Activated naive CD4-positive, alpha-beta T cell treated with anti-CD3 and anti-CD28 coated beads, Interleukin-2, amount 50 U/mL, for 24 hours (primary cell): ENCODE data around the gene CUX1.
"Not testable (repeated sequence)": the region's sequence is repeated elsewhere in the genome, so short reads cannot be mapped to it uniquely, and the experiment has no call there.

Source experiments
- H3K27ac Mint-ChIP-seq: one replicate; pipeline ENCODE4 v1.8.0; 2021; ENCODE audit warnings: mild to moderate bottlenecking, mixed read lengths
- H3K27me3 Mint-ChIP-seq: one replicate; pipeline ENCODE4 v1.8.0; 2021; ENCODE audit warnings: mixed read lengths
- H3K36me3 Mint-ChIP-seq: one replicate; pipeline ENCODE4 v1.8.0; 2021; ENCODE audit warnings: mixed read lengths
- H3K4me1 Mint-ChIP-seq: one replicate; pipeline ENCODE4 v1.8.0; 2021; ENCODE audit warnings: mixed read lengths
- H3K4me3 Mint-ChIP-seq: one replicate; pipeline ENCODE4 v1.8.0; 2021; ENCODE audit warnings: mild to moderate bottlenecking, mixed read lengths
- H3K9me3 Mint-ChIP-seq: one replicate; pipeline ENCODE4 v1.8.0; 2021; ENCODE audit warnings: mixed read lengths

CUX1 gene

DNA sequence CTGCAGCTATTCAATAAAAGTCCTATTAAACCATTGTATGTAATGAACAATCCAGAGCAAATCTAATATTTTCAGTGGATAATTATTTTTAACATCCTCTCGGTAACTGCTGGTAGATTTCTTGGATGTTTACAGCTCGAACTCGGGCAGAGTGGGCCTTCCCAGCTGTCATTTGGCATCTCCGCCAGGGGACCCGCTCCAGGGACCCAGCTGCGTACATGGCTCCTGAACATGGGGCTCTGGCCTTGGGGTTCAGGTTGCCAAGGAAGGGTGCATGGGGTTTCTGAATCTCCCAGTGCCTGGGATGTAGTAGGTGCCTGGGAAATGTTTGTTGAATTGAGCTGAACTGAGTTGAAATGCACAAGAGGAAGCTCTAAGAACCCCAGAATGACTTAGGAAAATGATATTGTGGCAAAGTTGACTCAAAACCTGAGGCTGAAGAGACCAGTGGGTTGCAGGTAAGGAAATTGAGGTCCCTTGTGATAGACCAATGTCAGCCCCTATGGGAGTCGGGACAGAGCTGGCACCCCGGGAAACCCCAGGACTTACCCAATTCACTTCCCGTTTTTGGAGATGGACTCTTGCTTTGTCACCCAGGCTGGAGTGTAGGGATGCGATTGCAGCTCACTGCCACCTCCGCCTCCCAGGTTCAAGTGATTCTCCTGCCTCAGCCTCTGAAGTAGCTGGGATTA is 228.4 kb downstream of the CUX1 start:
- Mint-ChIP-seq H3K36me3 (peaks cover 7% of the 10 kb centered on the region), H3K9me3 (no peaks in the 10 kb centered on the region), H3K27ac (no peak overlapping the region), H3K27me3 (no peaks in the 10 kb centered on the region), H3K4me1 (peaks cover 9% of the 10 kb centered on the region), H3K4me3 (no peak overlapping the region)

DNA sequence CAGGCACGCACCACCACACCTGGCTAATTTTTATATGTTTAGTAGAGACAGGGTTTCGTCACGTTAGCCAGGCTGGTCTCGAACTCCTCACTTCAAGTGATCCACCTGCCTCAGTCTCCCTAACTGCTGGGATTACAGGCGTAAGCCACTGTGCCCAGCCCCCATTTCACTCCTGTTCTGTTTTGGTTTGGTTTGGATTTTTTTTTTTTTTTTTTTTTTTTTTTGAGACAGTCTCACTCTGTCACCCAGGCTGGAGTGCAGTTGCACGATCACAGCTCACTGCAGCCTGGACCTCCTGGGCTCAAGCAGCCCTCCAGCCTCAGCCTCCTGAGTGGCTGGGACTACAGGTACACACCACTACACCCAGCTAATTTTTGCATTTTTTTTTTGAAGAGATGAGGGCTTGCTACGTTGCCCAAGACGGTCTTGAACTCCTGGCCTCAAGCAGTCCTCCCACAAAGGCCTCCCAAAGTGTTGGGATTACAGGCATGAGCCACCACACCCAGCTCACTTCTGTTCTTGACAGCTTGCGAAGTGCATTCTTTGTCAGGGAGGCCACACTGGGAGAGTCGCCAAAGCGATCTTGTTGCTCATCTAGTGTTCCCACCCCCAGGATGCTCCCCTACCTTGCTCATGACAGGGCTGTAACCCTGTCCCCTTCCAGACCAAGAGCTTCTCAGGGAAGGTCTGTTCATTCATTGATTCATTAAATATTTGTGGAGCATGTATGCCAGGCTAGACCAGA is 229.1 kb downstream of the CUX1 start:
- H3K4me1 Mint-ChIP-seq: peaks cover 9% of the 10 kb centered on the region

DNA sequence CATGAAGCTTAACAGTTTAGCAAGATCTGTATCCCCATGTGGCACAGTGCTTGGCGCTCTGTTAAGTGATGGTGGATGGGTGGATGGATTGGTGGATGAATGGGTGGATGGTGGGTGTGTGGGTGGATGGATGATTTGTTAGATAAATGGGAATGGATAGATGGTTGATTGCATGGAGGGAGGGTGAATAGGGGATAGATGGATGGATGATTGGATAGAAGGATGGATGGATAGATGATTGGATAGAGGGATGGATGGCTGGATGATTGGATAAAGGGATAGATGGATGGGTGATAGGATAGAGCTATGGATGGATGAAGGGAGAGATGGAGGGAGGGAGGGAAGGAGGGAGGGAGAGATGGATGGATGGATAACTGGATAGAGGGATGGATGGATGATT is 229.7 kb downstream of the CUX1 start:
- no peaks in the 10 kb centered on the region for H3K27me3 Mint-ChIP-seq
- no peak overlapping the region for H3K4me3 Mint-ChIP-seq
- no peak overlapping the region for H3K27ac Mint-ChIP-seq
- peaks cover 11% of the 10 kb centered on the region for H3K36me3 Mint-ChIP-seq
- H3K4me1 Mint-ChIP-seq: peaks cover 9% of the 10 kb centered on the region
- no peaks in the 10 kb centered on the region for H3K9me3 Mint-ChIP-seq

More for the DNA sequence above, 229.1 kb downstream of the CUX1 start:
- Mint-ChIP-seq H3K9me3 (no peaks in the 10 kb centered on the region), H3K27me3 (no peaks in the 10 kb centered on the region), H3K4me3 (no peak overlapping the region), H3K36me3 (peaks cover 11% of the 10 kb centered on the region), H3K27ac (no peak overlapping the region)

DNA sequence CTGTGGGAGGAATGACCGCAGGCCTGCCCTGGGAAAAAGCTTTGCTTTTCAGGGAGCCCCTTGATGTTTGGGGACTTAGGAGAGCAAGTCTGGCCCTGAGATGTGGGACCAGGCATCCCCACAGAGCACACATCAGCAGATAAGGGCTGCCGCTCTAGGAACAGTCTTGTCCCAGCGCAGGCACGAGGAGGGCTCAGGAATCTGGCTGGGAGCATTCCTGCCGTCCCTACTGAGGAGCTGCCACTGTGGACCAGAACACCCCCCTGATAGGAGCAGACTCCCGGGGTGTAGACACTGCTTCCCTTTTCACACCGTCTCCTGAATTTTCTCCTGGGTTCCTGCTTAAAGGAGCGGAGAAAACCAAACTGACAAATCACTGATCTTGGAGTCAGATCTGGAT is 232.3 kb downstream of the CUX1 start:
- peaks cover 25% of the 10 kb centered on the region for H3K36me3 Mint-ChIP-seq
- H3K27me3 Mint-ChIP-seq: no peaks in the 10 kb centered on the region
- no peak overlapping the region for H3K27ac Mint-ChIP-seq
- no peak overlapping the region for H3K4me3 Mint-ChIP-seq
- peaks cover 3% of the 10 kb centered on the region for H3K4me1 Mint-ChIP-seq
- H3K9me3 Mint-ChIP-seq: no peaks in the 10 kb centered on the region

- Mint-ChIP-seq H3K27ac (no peak overlapping the region), H3K27me3 (no peaks in the 10 kb centered on the region), H3K9me3 (no peaks in the 10 kb centered on the region), H3K36me3 (peaks cover 33% of the 10 kb centered on the region), H3K4me3 (no peak overlapping the region), H3K4me1 (peaks cover 6% of the 10 kb centered on the region)
Measured at GRCh38 chr7:102050864-102051460, 233.5 kb downstream of the CUX1 start.

DNA sequence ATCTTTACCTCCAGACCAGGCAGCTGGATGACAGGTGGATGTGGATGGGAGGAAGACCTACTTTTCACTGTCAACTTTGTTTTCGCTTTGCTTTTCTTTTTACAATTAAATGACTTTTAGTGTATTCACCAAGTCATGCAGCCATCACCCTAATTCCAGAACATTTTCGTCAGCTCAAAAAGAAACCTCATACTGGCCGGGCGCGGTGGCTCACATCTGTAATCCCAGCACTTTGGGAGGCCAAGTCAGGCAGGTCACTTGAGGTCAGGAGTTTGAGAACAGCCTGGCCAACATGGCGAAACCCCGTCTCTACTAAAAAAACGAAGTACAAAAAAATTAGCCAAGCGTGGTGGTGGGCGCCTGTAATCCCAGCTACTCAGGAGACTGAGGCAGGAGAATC is 234.3 kb downstream of the CUX1 start:
- H3K36me3 Mint-ChIP-seq: peaks cover 33% of the 10 kb centered on the region
- not testable (repeated sequence) for H3K27ac Mint-ChIP-seq

DNA sequence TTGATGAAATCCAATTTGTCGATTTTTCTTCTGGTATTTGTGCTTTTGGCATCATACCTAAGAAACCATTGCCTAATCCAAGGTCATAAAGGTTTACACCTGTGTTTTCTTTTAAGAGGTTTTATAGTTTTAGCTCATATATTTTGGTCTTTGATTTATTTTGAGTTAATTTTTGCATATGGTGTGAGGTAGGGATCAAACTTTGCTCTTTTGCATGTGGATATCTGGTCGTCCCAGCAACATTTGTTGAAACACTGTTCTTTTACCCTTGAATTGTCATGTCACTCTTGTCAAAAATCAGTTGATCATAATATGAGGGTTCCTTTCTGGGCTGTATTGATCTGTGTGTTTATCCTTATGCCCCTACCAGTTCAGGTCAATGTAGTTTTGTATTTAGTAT is 236.7 kb downstream of the CUX1 start:
- H3K36me3 Mint-ChIP-seq: peaks cover 33% of the 10 kb centered on the region
- H3K4me1 Mint-ChIP-seq: peaks cover 6% of the 10 kb centered on the region
- no peaks in the 10 kb centered on the region for H3K9me3 Mint-ChIP-seq
- H3K4me3 Mint-ChIP-seq: no peak overlapping the region
- H3K27me3 Mint-ChIP-seq: no peaks in the 10 kb centered on the region
- H3K27ac Mint-ChIP-seq: no peak overlapping the region

More for the DNA sequence above, 234.3 kb downstream of the CUX1 start:
- H3K9me3 Mint-ChIP-seq, H3K4me3 Mint-ChIP-seq, H3K27me3 Mint-ChIP-seq, H3K4me1 Mint-ChIP-seq: not testable (repeated sequence)

GRCh38 chr7:102055181-102055976 is 238.0 kb downstream of the CUX1 start:
- Mint-ChIP-seq H3K4me3 (no peak overlapping the region), H3K27ac (no peak overlapping the region), H3K36me3 (peaks cover 29% of the 10 kb centered on the region)

DNA sequence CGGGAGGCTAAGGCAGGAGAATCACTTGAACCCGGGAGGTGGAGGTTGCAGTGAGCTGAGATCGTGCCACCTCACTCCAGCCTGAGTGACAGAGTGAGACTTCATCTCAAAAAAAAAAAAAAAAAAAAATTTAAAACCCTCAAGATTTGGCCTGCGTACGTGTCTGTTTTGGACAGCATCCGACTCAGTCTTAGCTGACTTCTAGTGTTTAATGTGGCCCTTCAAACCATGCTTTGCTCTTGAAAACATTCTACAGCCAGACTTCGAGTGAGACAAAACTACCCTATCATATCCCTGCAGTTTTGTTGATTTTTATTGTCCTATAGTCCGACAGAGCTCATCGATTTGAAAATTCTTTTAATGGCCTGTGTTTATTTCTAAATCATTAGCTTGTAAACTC is 242.1 kb downstream of the CUX1 start:
- H3K27me3 Mint-ChIP-seq: no peaks in the 10 kb centered on the region
- no peak overlapping the region for H3K4me3 Mint-ChIP-seq
- H3K9me3 Mint-ChIP-seq: no peaks in the 10 kb centered on the region
- H3K27ac Mint-ChIP-seq: no peak overlapping the region
- peaks cover 11% of the 10 kb centered on the region for H3K36me3 Mint-ChIP-seq
- peaks cover 10% of the 10 kb centered on the region for H3K4me1 Mint-ChIP-seq

More at GRCh38 chr7:102055181-102055976, 238.0 kb downstream of the CUX1 start:
- Mint-ChIP-seq H3K27me3 (no peaks in the 10 kb centered on the region), H3K4me1 (peaks cover 6% of the 10 kb centered on the region), H3K9me3 (no peaks in the 10 kb centered on the region)

- H3K4me3 Mint-ChIP-seq: no peak overlapping the region
- no peaks in the 10 kb centered on the region for H3K27me3 Mint-ChIP-seq
- H3K9me3 Mint-ChIP-seq: no peaks in the 10 kb centered on the region
- H3K36me3 Mint-ChIP-seq: peaks cover 3% of the 10 kb centered on the region
- H3K27ac Mint-ChIP-seq: no peak overlapping the region
- peaks cover 5% of the 10 kb centered on the region for H3K4me1 Mint-ChIP-seq
Measured at GRCh38 chr7:102061354-102061945, 244.0 kb downstream of the CUX1 start.

- Mint-ChIP-seq H3K36me3 (peaks cover 3% of the 10 kb centered on the region), H3K4me3 (no peak overlapping the region), H3K4me1 (peaks cover 5% of the 10 kb centered on the region), H3K9me3 (no peaks in the 10 kb centered on the region), H3K27ac (no peak overlapping the region), H3K27me3 (no peaks in the 10 kb centered on the region)
Measured at GRCh38 chr7:102061981-102062390, 244.6 kb downstream of the CUX1 start.

GRCh38 chr7:102063690-102064180 is 246.3 kb downstream of the CUX1 start:
- Mint-ChIP-seq H3K27ac (peak overlapping the region; percentile 65), H3K36me3 (peaks cover under 1% of the 10 kb centered on the region), H3K4me1 (peaks cover 5% of the 10 kb centered on the region), H3K9me3 (no peaks in the 10 kb centered on the region), H3K27me3 (no peaks in the 10 kb centered on the region), H3K4me3 (no peak overlapping the region)

DNA sequence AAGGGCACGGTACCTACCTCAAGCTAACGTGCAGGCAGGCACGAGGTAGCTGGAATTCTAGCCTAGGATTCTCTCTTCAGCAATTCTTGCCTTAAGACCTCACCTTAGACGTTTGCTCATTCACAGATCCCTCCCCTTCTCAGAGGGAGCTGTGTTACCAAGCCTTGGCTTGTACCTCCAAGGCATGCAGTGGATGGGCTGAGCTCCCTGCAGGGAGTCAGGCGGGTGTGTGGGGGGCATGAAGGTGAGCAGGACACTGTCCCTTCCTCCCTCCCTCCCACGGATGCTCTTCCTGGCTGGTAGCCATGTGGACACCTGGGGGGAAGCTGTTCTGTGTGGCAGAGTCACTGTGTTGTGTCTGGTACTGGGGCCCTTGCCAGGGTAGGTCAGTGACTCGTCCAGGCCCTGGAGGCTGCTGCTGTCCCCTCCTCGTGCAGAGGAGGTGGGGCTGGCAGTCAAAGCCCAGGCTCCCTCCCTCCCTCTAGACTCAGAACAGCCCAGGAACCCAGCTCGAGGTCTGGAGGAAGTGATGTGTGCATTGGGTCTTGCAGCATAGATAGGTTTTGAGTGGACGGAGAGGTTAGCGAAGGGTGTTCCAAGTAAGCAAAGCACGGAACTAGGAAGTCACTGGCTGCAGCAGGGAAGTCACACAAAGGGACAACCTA is 247.1 kb downstream of the CUX1 start:
- Mint-ChIP-seq H3K9me3 (no peaks in the 10 kb centered on the region), H3K36me3 (peaks cover 5% of the 10 kb centered on the region), H3K27me3 (no peaks in the 10 kb centered on the region), H3K4me3 (no peak overlapping the region), H3K27ac (no peak overlapping the region), H3K4me1 (peaks cover 5% of the 10 kb centered on the region)

DNA sequence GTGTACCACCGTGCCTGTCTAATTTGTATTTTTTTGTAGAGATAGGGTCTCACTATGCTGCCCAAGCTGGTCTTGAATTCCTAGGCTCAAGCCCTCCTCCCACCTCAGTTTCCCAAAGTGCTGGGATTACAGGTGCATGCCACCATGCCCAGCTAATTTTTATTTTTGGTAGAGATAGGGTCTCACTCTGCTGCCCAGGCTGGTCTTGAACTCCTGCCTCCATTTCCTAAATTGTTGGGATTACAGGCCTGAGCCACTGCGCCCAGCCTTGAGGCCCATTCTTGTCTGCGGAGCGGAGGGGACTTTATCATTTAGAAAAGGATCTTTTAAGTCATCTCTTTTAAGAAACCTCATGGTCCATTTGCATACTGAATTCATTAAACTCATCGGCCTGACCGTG is 247.8 kb downstream of the CUX1 start:
- Mint-ChIP-seq H3K36me3 (peaks cover 11% of the 10 kb centered on the region), H3K4me3 (no peak overlapping the region), H3K4me1 (peaks cover 5% of the 10 kb centered on the region), H3K27me3 (no peaks in the 10 kb centered on the region), H3K9me3 (no peaks in the 10 kb centered on the region), H3K27ac (no peak overlapping the region)

- H3K4me3 Mint-ChIP-seq: no peak overlapping the region
- H3K9me3 Mint-ChIP-seq: no peaks in the 10 kb centered on the region
- no peak overlapping the region for H3K27ac Mint-ChIP-seq
- peaks cover 22% of the 10 kb centered on the region for H3K36me3 Mint-ChIP-seq
- no peaks in the 10 kb centered on the region for H3K27me3 Mint-ChIP-seq
- H3K4me1 Mint-ChIP-seq: peaks cover 5% of the 10 kb centered on the region
Measured at GRCh38 chr7:102066476-102066875, 249.1 kb downstream of the CUX1 start.
